ENCODE measurements around the gene SENP5.
A peak's percentile ranks its signal among the peaks of the same experiment; 100 is the strongest.
"Not testable (repeated sequence)": the region's sequence is repeated elsewhere in the genome, so short reads cannot be mapped to it uniquely, and the experiment has no call there.

SENP5 gene

DNA sequence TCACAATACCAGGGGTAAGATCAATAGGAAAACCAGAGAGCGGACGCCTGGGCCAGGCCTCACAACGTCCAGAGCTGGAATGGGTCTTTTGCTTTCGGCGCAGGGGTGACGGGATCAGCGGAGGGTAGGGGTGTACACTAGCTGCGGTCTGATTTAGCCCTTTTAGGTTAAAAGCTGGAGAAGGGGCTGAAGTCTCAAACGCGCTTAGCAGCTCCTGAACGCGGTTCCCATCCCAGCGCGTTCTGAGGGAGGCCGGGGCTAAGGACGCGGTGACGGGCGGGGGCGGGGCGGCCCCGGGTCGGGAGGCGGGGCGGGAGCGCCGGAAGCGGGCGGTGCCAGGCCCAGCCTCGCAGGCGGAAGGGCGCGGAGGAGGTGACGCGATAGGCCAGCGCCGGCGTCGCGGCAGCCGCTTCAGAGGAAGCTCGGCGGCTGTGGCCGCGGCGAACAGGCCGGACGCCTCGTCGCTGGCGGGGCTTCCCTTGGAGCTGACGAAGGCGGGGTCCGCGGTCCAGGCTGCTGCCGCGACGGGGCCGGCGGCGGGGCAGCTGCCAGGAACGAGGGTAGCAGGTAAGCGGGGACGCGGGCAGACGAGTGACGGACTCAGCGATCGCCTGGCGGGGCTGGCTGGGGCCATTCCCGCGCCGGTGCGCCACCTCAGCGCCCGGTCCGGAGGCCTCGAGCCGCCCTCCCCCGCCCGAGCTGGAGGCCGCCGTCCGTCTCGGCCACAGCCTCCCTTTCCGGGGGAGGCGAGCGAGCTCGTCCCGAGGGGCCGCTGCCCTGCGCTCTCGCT lies at the start of gene SENP5:
TSS of gene SENP5 (plus strand) at position 414 of the 790 bp plus-strand sequence. CDS start 17,262 bp downstream, outside the sequence.
- Histone ChIP-seq H3K27ac (ENCODE audit: low read depth, low read length) (peak within 1 kb of the TSS; percentile 14; the same call in 1 of the 2 replicates), H3K36me3 (ENCODE audit: low read length) (no peaks in the 10 kb centered on the region), H3K4me3 (ENCODE audit: insufficient read depth, low read length, poor library complexity, severe bottlenecking) (peak within 1 kb of the TSS; percentile 60), H2AFZ (ENCODE audit: low read depth, low read length, severe bottlenecking) (peak within 1 kb of the TSS; percentile 92), H3K9me3 (ENCODE audit: insufficient read depth, low read length) (peaks cover 10% of the 10 kb centered on the region; the same call in 1 of the 2 replicates), H4K20me1 (ENCODE audit: low read depth, low read length) (peaks cover 5% of the 10 kb centered on the region; the same call in 1 of the 2 replicates), H3K27me3 (ENCODE audit: low read length) (no peaks in the 10 kb centered on the region), H3K9me2 (replicated peaks; ENCODE audit: insufficient read depth, low read length) (no peaks in the 10 kb centered on the region), H3K9ac (ENCODE audit: low read length) (peak within 1 kb of the TSS; percentile 83), H3K79me2 (ENCODE audit: insufficient read depth, low read length) (peaks cover 49% of the 10 kb centered on the region), H3F3A (ENCODE audit: insufficient read depth) (peaks cover 6% of the 10 kb centered on the region; the same call in 1 of the 2 replicates), H3K4me2 (ENCODE audit: low read depth, low read length, poor library complexity, severe bottlenecking) (peak within 1 kb of the TSS; percentile 75)
- no peak for TF ChIP-seq CTCF (IDR thresholded peaks at IDR 0.05; ENCODE audit: insufficient read depth, low read length, poor library complexity, severe bottlenecking)
- no peak for TF ChIP-seq EZH2phosphoT487 (conservative IDR thresholded peaks at IDR 0.05; ENCODE audit: low read length)

GRCh38 chr3:196821806-196822355 lies 45.8 kb upstream of the SENP5 start:
- no peaks in the 10 kb centered on the region for H3K9me3 ChIP-seq (ENCODE audit: insufficient read depth, low read length)
- no peaks in the 10 kb centered on the region for H3F3A ChIP-seq (ENCODE audit: insufficient read depth)
- H3K9me2 ChIP-seq (replicated peaks; ENCODE audit: insufficient read depth, low read length): no peaks in the 10 kb centered on the region
- H3K4me3 ChIP-seq (ENCODE audit: insufficient read depth, low read length, poor library complexity, severe bottlenecking): no peak overlapping the region
- H3K9ac ChIP-seq (ENCODE audit: low read length): no peak overlapping the region
- no peak overlapping the region for H2AFZ ChIP-seq (ENCODE audit: low read depth, low read length, severe bottlenecking)
- H3K36me3 ChIP-seq (ENCODE audit: low read length): peaks cover 35% of the 10 kb centered on the region; the same call in 1 of the 2 replicates
- no peaks in the 10 kb centered on the region for H3K79me2 ChIP-seq (ENCODE audit: insufficient read depth, low read length)
- H4K20me1 ChIP-seq (ENCODE audit: low read depth, low read length): no peaks in the 10 kb centered on the region
- H3K27ac ChIP-seq (ENCODE audit: low read depth, low read length): no peak overlapping the region
- H3K27me3 ChIP-seq (ENCODE audit: low read length): no peaks in the 10 kb centered on the region
- TF ChIP-seq EZH2phosphoT487 (conservative IDR thresholded peaks at IDR 0.05; ENCODE audit: low read length) (no peak), CTCF (IDR thresholded peaks at IDR 0.05; ENCODE audit: insufficient read depth, low read length, poor library complexity, severe bottlenecking) (no peak)
- H3K4me2 ChIP-seq (ENCODE audit: low read depth, low read length, poor library complexity, severe bottlenecking): no peak overlapping the region

GRCh38 chr3:196829651-196830050 lies 38.1 kb upstream of the SENP5 start:
- not testable (repeated sequence) for H3K4me2 ChIP-seq (ENCODE audit: low read depth, low read length, poor library complexity, severe bottlenecking); H3K9me2 ChIP-seq (replicated peaks; ENCODE audit: insufficient read depth, low read length); H3K9me3 ChIP-seq (ENCODE audit: insufficient read depth, low read length); H3F3A ChIP-seq (ENCODE audit: insufficient read depth); H3K4me3 ChIP-seq (ENCODE audit: insufficient read depth, low read length, poor library complexity, severe bottlenecking); H4K20me1 ChIP-seq (ENCODE audit: low read depth, low read length); H3K27ac ChIP-seq (ENCODE audit: low read depth, low read length); H3K27me3 ChIP-seq (ENCODE audit: low read length); H3K79me2 ChIP-seq (ENCODE audit: insufficient read depth, low read length); H2AFZ ChIP-seq (ENCODE audit: low read depth, low read length, severe bottlenecking); H3K9ac ChIP-seq (ENCODE audit: low read length)
- H3K36me3 ChIP-seq (ENCODE audit: low read length): peaks cover 16% of the 10 kb centered on the region; the same call in 1 of the 2 replicates

- Histone ChIP-seq H3F3A (ENCODE audit: insufficient read depth) (peaks cover 12% of the 10 kb centered on the region; the same call in 1 of the 2 replicates), H3K4me3 (ENCODE audit: insufficient read depth, low read length, poor library complexity, severe bottlenecking) (no peak overlapping the region), H3K27ac (ENCODE audit: low read depth, low read length) (no peak overlapping the region), H2AFZ (ENCODE audit: low read depth, low read length, severe bottlenecking) (no peak overlapping the region), H3K9me3 (ENCODE audit: insufficient read depth, low read length) (no peaks in the 10 kb centered on the region), H4K20me1 (ENCODE audit: low read depth, low read length) (no peaks in the 10 kb centered on the region), H3K9ac (ENCODE audit: low read length) (no peak overlapping the region), H3K9me2 (replicated peaks; ENCODE audit: insufficient read depth, low read length) (no peaks in the 10 kb centered on the region), H3K27me3 (ENCODE audit: low read length) (no peaks in the 10 kb centered on the region), H3K36me3 (ENCODE audit: low read length) (peaks cover 10% of the 10 kb centered on the region; the same call in 1 of the 2 replicates), H3K79me2 (ENCODE audit: insufficient read depth, low read length) (no peaks in the 10 kb centered on the region), H3K4me2 (ENCODE audit: low read depth, low read length, poor library complexity, severe bottlenecking) (no peak overlapping the region)
- TF ChIP-seq EZH2phosphoT487 (conservative IDR thresholded peaks at IDR 0.05; ENCODE audit: low read length) (no peak), CTCF (IDR thresholded peaks at IDR 0.05; ENCODE audit: insufficient read depth, low read length, poor library complexity, severe bottlenecking) (no peak)
Observed at GRCh38 chr3:196835086-196835485, 32.6 kb upstream of the SENP5 start.

- not testable (repeated sequence) for H2AFZ ChIP-seq (ENCODE audit: low read depth, low read length, severe bottlenecking); H3K9me2 ChIP-seq (replicated peaks; ENCODE audit: insufficient read depth, low read length); H3K4me3 ChIP-seq (ENCODE audit: insufficient read depth, low read length, poor library complexity, severe bottlenecking); H3K27ac ChIP-seq (ENCODE audit: low read depth, low read length); H3K27me3 ChIP-seq (ENCODE audit: low read length); H3K9me3 ChIP-seq (ENCODE audit: insufficient read depth, low read length); H3K36me3 ChIP-seq (ENCODE audit: low read length); H3K4me2 ChIP-seq (ENCODE audit: low read depth, low read length, poor library complexity, severe bottlenecking); H4K20me1 ChIP-seq (ENCODE audit: low read depth, low read length); H3K9ac ChIP-seq (ENCODE audit: low read length); H3K79me2 ChIP-seq (ENCODE audit: insufficient read depth, low read length)
- H3F3A ChIP-seq (ENCODE audit: insufficient read depth): peaks cover 12% of the 10 kb centered on the region; the same call in 1 of the 2 replicates
Observed at GRCh38 chr3:196836626-196837025, 31.1 kb upstream of the SENP5 start.

Data from SU-DHL-6 (cell line).